Lung (tissue), 12 donors: Measurements from ENCODE around the gene EFNB3. TPM values are rescaled to one million over a fixed set of nuclear protein-coding genes. Genes with fewer than 3 reads are reported as not detected.

ENCODE experiments used
- ATAC-seq: fragments of 200-7000 bp; cut with Tn5 transposase; one replicate; pipeline ENCODE4 v1.9.1; 2020; ENCODE audit warnings: moderate number of reproducible peaks; ENCODE audit not compliant: insufficient read depth, low FRiP score
- DNase-seq, 3 donors: peaks; one replicate each; pipeline ENCODE4 v3.0.0-alpha.2; 2013 to 2017
- H3K27ac ChIP-seq, 2 donors: one replicate each; pipeline ENCODE4 v1.5.1; 2013; ENCODE audit warnings: mild to moderate bottlenecking in 2 of 2, moderate library complexity in 2 of 2, control low read depth in 1 of 2, inconsistent platforms in 1 of 2, low read depth in 1 of 2, low read length in 1 of 2
- H3K27me3 ChIP-seq, 3 donors: one replicate each; pipeline ENCODE4 v1.5.1; 2013; ENCODE audit warnings: low read length in 2 of 3; ENCODE audit not compliant: control insufficient read depth in 3 of 3, insufficient read depth in 3 of 3
- H3K36me3 ChIP-seq, 4 donors: one replicate each; pipeline ENCODE4 v1.5.1; 2013; ENCODE audit warnings: low read length in 4 of 4, mild to moderate bottlenecking in 1 of 4, moderate library complexity in 1 of 4; ENCODE audit not compliant: control insufficient read depth in 4 of 4, insufficient read depth in 4 of 4
- H3K4me1 ChIP-seq, 5 donors: one replicate each; pipeline ENCODE4 v1.5.1; 2013; ENCODE audit warnings: low read length in 5 of 5, mild to moderate bottlenecking in 2 of 5, moderate library complexity in 1 of 5; ENCODE audit not compliant: control insufficient read depth in 5 of 5, insufficient read depth in 5 of 5
- H3K4me3 ChIP-seq: one replicate; pipeline ENCODE4 v1.5.1; 2013; ENCODE audit warnings: mild to moderate bottlenecking, control low read depth, moderate library complexity
- H3K9ac ChIP-seq, 2 donors: one replicate each; pipeline ENCODE4 v1.5.1; 2013; ENCODE audit warnings: low read length in 2 of 2, control low read depth in 1 of 2; ENCODE audit not compliant: insufficient read depth in 1 of 2
- H3K9me3 ChIP-seq, 4 donors: one replicate each; pipeline ENCODE4 v1.5.1; 2013; ENCODE audit warnings: low read length in 3 of 4, mild to moderate bottlenecking in 1 of 4, moderate library complexity in 1 of 4; ENCODE audit not compliant: control insufficient read depth in 4 of 4, insufficient read depth in 3 of 4
- WGBS, 2 donors: extraction: QIAGEN DNeasy Blood & Tissue Kit; methylation state at CpG; one replicate each; pipeline ENCODE4 v1.1.7; 2013; 5-methylcytosine and 5-hydroxymethylcytosine counted together
- polyA plus RNA-seq, 2 donors: library from polyadenylated mRNA; stranded (reverse); fragments of 200-250 nt; gene quantifications; one replicate each; pipeline ENCODE4 v1.2.1, GENCODE V29; 2013
- total RNA-seq, 2 donors: library from RNA; depleted of rRNA in 1 of 2; stranded (reverse); fragments of >200 nt in 1 of 2; gene quantifications; one replicate each; pipeline ENCODE4 v1.2.1, GENCODE V29; 2014 to 2021
- TF ChIP-seq, protein P1 (sequence below): IDR thresholded peaks from 2 replicates; pipeline ENCODE4 v1.5.1; 2012; ENCODE audit warnings: mild to moderate bottlenecking; ENCODE audit errors: control extremely low read depth, extremely low read depth
- donor health status: control.
- donor health status: control.
- donor health status: Bipolar disorder and iron deficiency.
- donor health status: healthy.
- donor health status: DM: yes; HTN: yes; CAD: no.

Gene EFNB3
- total and polyA plus RNA-seq, 4 donors, result 0.87 to 4.9 (median 2.5) TPM

DNA sequence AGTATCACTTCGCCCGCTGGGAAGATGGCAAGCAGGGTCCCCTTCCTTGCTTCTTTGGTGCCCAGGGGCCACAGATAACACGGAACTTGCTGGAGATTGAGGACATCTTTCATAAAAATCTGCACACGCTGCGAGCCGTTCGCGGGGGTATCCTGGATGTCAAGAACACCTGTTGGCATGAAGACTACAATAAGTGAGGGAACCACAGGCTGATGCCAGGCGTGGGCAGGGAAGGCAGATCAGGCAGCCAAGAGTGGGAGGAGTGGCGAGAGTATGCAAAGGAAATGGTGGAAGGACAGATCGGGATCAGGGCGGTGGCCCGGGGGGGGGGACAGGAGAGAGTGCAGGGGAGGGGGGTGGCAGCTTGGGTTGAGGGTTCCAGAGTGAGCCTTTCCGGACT lies 34.7 kb downstream of the EFNB3 start:
- Histone ChIP-seq H3K27me3 (no peaks in the 10 kb centered on the region), H3K4me3 (no peak overlapping the region), H3K9ac (no peak overlapping the region), H3K9me3 (no peaks in the 10 kb centered on the region), H3K4me1 (peaks cover 0 to 5% (median 0%) of the 10 kb centered on the region in 5 donors), H3K27ac (no peak overlapping the region), H3K36me3 (no peaks in the 10 kb centered on the region)
- TF ChIP-seq, protein P1, sequence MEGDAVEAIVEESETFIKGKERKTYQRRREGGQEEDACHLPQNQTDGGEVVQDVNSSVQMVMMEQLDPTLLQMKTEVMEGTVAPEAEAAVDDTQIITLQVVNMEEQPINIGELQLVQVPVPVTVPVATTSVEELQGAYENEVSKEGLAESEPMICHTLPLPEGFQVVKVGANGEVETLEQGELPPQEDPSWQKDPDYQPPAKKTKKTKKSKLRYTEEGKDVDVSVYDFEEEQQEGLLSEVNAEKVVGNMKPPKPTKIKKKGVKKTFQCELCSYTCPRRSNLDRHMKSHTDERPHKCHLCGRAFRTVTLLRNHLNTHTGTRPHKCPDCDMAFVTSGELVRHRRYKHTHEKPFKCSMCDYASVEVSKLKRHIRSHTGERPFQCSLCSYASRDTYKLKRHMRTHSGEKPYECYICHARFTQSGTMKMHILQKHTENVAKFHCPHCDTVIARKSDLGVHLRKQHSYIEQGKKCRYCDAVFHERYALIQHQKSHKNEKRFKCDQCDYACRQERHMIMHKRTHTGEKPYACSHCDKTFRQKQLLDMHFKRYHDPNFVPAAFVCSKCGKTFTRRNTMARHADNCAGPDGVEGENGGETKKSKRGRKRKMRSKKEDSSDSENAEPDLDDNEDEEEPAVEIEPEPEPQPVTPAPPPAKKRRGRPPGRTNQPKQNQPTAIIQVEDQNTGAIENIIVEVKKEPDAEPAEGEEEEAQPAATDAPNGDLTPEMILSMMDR, result no peak
- no peak for ATAC-seq
- no peak for DNase-seq
- WGBS, 2 donors, result 61 to 66% methylated on average over 14 of the region's 14 CpGs

DNA sequence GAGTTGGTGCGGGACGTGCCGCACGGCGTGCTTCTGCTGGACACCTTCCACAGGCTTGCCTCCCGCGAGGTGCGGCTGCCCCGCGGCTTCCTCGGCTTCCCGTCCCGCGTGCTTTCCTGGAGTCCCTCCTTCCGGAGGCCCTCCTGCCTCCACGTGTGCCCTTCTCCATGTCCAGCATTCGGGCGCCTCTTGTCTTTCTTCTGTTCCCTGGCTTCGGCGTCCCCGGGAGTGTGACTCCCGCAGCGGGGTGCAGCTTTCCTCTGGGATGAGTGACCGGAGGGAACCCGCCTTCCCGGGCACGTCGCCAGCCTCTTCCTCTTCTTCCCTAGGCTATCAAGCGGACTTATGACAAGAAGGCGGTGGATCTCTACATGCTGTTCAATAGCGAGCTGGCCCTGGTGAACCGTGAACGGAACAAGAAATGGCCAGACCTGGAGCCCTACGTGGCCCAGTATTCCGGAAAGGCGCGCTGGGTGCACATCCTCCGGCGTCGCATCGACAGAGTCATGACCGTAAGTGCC lies 35.5 kb downstream of the EFNB3 start:
- Histone ChIP-seq H3K4me3 (no peak overlapping the region), H3K4me1 (peaks cover 0 to 5% (median 0%) of the 10 kb centered on the region in 5 donors), H3K27ac (no peak overlapping the region), H3K9me3 (no peaks in the 10 kb centered on the region), H3K27me3 (no peaks in the 10 kb centered on the region), H3K36me3 (no peaks in the 10 kb centered on the region), H3K9ac (no peak overlapping the region)
- ATAC-seq, result no peak
- TF ChIP-seq, protein P1, result no peak
- peak; percentile 20 to 47 (median 28) for DNase-seq
- 56 to 82% methylated on average over 42 of the region's 42 CpGs for WGBS, 2 donors

DNA sequence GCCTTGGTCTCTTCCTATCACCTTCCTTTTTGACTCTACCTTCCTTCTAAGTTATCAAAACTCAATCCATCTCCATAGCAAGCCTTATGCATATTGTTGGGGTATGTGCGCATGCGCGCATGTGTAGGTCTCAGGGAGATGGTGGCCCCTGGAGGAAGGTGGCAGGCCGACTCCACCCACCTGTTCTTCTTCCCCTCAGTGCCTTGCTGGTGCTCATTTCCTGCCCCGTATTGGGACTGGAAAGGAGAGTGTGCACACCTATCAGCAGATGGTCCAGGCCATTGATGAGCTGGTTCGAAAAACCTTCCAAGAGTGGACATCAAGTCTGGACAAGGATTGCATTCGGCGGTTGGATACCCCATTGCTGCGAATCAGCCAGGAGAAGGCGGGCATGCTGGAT lies 37.7 kb downstream of the EFNB3 start:
- no peak overlapping the region for H3K4me3 ChIP-seq
- H3K36me3 ChIP-seq, result no peaks in the 10 kb centered on the region
- DNase-seq, result no peak
- H3K4me1 ChIP-seq, result peaks cover 0 to 11% (median 3%) of the 10 kb centered on the region in 5 donors
- ATAC-seq, result no peak
- WGBS, 2 donors, result 67 to 82% methylated on average over 10 of the region's 10 CpGs
- no peak overlapping the region for H3K9ac ChIP-seq
- no peak overlapping the region for H3K27ac ChIP-seq
- TF ChIP-seq, protein P1, result no peak
- H3K27me3 ChIP-seq, result no peaks in the 10 kb centered on the region
- no peaks in the 10 kb centered on the region for H3K9me3 ChIP-seq

DNA sequence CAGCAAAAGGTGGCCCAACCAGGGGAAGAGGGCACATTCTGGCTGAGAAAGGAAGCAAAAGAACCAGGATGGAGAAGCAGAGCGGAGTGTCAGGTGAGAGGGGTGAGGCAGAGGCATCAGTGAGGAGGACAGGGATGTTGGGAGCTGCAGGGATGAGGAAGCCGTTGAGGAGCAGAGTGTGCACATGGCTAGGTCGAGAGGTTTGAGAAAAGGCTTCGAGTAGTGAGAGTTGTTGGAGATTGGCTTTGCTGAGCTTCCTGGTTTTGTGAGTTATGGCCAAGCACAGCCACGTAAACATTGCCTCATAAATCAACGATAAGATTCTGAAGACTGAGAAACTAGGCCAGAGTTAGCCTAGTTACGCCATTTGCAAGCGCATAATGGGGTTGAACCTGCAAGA lies 39.4 kb downstream of the EFNB3 start:
- no peak for ATAC-seq
- no peak overlapping the region for H3K4me3 ChIP-seq
- H3K27me3 ChIP-seq, result no peaks in the 10 kb centered on the region
- peak overlapping the region in 1 of 2 donors; percentile 52 for H3K27ac ChIP-seq
- peak in 1 of 3 donors; percentile 19 for DNase-seq
- TF ChIP-seq, protein P1, result no peak
- H3K9me3 ChIP-seq, result no peaks in the 10 kb centered on the region
- no peak overlapping the region for H3K9ac ChIP-seq
- peaks cover 3 to 19% (median 4%) of the 10 kb centered on the region in 5 donors for H3K4me1 ChIP-seq
- H3K36me3 ChIP-seq, result no peaks in the 10 kb centered on the region
- WGBS, 2 donors, result 46 to 50% methylated on average over 8 of the region's 8 CpGs
